Heart right ventricle (tissue), 16 donors: ENCODE measurements around the gene CD99. TPM values are rescaled to one million over a fixed set of nuclear protein-coding genes. Genes with fewer than 3 reads are reported as not detected.
A peak's percentile ranks its signal among the peaks of the same experiment; 100 is the strongest.

ENCODE experiments used
- ATAC-seq, 8 donors: fragments of 200-7000 bp; cut with Tn5 transposase; one replicate each; pipeline ENCODE4 v1.9.1; 2020; ENCODE audit warnings: mild to moderate bottlenecking in 8 of 8, moderate library complexity in 8 of 8, moderate number of reproducible peaks in 1 of 8
- DNase-seq, 2 donors: peaks; one replicate each; pipeline ENCODE4 v3.0.0-alpha.2; 2020
- H3K27ac ChIP-seq, 10 donors: fragments of 200-600 bp; sonication (generic) in 2 of 10; one replicate each; pipeline versions ENCODE4 v1.5.0 to v1.8.0; 2020 to 2022; ENCODE audit warnings: mild to moderate bottlenecking in 3 of 10
- H3K27me3 ChIP-seq, 7 donors: fragments of 200-600 bp; one replicate each; pipeline ENCODE4 v1.8.0; 2021 to 2022; ENCODE audit warnings: mild to moderate bottlenecking in 2 of 7
- H3K36me3 ChIP-seq, 9 donors: fragments of 200-600 bp; sonication (generic) in 1 of 9; one replicate each; pipeline versions ENCODE4 v1.5.0 to v1.8.0; 2020 to 2022; ENCODE audit warnings: mild to moderate bottlenecking in 2 of 9
- H3K4me1 ChIP-seq, 9 donors: fragments of 200-600 bp; sonication (generic) in 1 of 9; one replicate each; pipeline versions ENCODE4 v1.5.0 to v1.8.0; 2020 to 2022; ENCODE audit warnings: mild to moderate bottlenecking in 4 of 9
- H3K4me3 ChIP-seq, 10 donors: fragments of 200-600 bp; sonication (generic) in 2 of 10; one replicate each; pipeline versions ENCODE4 v1.5.0 to v1.8.0; 2020 to 2022; ENCODE audit warnings: mild to moderate bottlenecking in 7 of 10, moderate library complexity in 2 of 10
- H3K9me3 ChIP-seq, 11 donors: fragments of 200-600 bp in 10 of 11; sonication (generic) in 2 of 11; one replicate each; pipeline versions ENCODE4 v1.5.0 to v1.8.0; 2013 to 2022; ENCODE audit warnings: mild to moderate bottlenecking in 2 of 11, control low read depth in 1 of 11, moderate library complexity in 1 of 11
- WGBS, 2 donors: extraction: QIAGEN DNeasy Blood & Tissue Kit; methylation state at CpG; one replicate each; pipeline ENCODE4 v1.1.7; 2013; ENCODE audit warnings: inconsistent platforms in 1 of 2; 5-methylcytosine and 5-hydroxymethylcytosine counted together
- intact Hi-C, 10 donors: fragments of 100-400 bp; cut with DNase I; formaldehyde crosslinking; loops; one replicate each; pipeline versions ENCODE4 v1.11.1 to v1.14.2; 2022
- polyA plus RNA-seq, 2 donors: library from polyadenylated mRNA; stranded (reverse); fragments of 200-250 nt; gene quantifications; one replicate each; pipeline ENCODE4 v1.2.3, GENCODE V29; 2013
- total RNA-seq, 10 donors: library from RNA; stranded (reverse); fragmentation: NEBNext Ultra II Directional in 3 of 10; extraction: Animal tissue kit (Norgen Biotek cat#: 25700) in 3 of 10; gene quantifications; one replicate each; pipeline versions ENCODE4 v1.2.1 to v1.2.4, GENCODE V29; 2021 to 2023
- TF ChIP-seq, protein P1 (sequence below), 9 donors: fragments of 200-600 bp; sonication (generic) in 2 of 9; IDR thresholded peaks; one replicate each; pipeline versions ENCODE4 v1.5.0 to v1.8.0; 2021 to 2022; ENCODE audit warnings: antibody characterized with exemption in 9 of 9, mild to moderate bottlenecking in 5 of 9, moderate library complexity in 1 of 9
- donor health status: Arrhythmogenic right ventricular cardiomyopathy.
- donor health status: ischemic (EF 13 %, LVEDD 7.1; RV severe dilation, severe dysfunction).
- donor health status: healthy with polysubstance abuse.
- donor health status: DM: no; HTN: yes; CAD: no.
- donor health status: DM: no; HTN: no; CAD: no.
- donor health status: ischemic (EF 25% LVEDD 6.9; RV normal size, moderate dysfunction).
- donor health status: ischemic (EF 25% LVEDD 5.7; RV mildly dilated, moderate dysfunction).
- donor health status: healthy.
- donor health status: DM: yes; HTN: yes; CAD: no.
- donor health status: Ischemic cardiomyopathy.
- donor health status: ischemic (EF 35%, LVEDD 5.7; RV mildly dilated, moderate dysfunction).
- donor health status: nonischemic (EF 11% LVEDD 7.7; RV severe dilation, severe dysfunction).
- donor health status: DM: yes; HTN: yes; CAD: no.
- donor health status: PGD.
- donor health status: ischemic (EF 29% LVEDD 5.4; RV normal size, mild dysfunction).
- donor health status: nonischemic (EF 23%, LVEDD 6.1; RV moderate dilation, normal function).

Gene CD99
- total and polyA plus RNA-seq, 12 donors: 202 to 419 (median 261) TPM

DNA sequence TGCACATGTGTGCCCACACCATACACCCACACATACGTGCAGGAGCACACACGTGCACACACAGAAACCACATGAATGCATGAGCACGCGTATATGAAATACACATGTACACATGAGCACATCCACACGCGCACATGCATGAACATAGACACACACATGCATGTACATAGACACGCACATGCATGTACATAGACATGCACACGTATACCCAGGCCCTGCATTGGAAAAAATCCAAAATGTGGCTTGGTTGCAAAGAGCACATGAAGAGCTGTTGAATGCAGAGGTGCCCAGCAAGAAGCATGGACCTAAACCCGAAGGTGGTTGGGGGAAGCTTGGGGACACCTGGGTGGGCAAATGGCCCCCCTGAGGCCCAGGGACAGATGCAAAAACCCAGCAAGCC lies 18.5 kb downstream of the CD99 start:
- ATAC-seq (no peak), DNase-seq (no peak)
- peaks cover 0 to 35% (median 6%) of the 10 kb centered on the region in 9 donors for H3K36me3 ChIP-seq
- H3K27ac ChIP-seq: peak overlapping the region in 9 of 10 donors; percentile 28 to 82 (median 57)
- H3K9me3 ChIP-seq: no peaks in the 10 kb centered on the region
- 83 to 89% methylated on average over 9 of the region's 9 CpGs for WGBS, 2 donors
- peaks cover 24 to 87% (median 66%) of the 10 kb centered on the region in 9 donors for H3K4me1 ChIP-seq
- H3K27me3 ChIP-seq: no peaks in the 10 kb centered on the region
- TF ChIP-seq, protein P1, sequence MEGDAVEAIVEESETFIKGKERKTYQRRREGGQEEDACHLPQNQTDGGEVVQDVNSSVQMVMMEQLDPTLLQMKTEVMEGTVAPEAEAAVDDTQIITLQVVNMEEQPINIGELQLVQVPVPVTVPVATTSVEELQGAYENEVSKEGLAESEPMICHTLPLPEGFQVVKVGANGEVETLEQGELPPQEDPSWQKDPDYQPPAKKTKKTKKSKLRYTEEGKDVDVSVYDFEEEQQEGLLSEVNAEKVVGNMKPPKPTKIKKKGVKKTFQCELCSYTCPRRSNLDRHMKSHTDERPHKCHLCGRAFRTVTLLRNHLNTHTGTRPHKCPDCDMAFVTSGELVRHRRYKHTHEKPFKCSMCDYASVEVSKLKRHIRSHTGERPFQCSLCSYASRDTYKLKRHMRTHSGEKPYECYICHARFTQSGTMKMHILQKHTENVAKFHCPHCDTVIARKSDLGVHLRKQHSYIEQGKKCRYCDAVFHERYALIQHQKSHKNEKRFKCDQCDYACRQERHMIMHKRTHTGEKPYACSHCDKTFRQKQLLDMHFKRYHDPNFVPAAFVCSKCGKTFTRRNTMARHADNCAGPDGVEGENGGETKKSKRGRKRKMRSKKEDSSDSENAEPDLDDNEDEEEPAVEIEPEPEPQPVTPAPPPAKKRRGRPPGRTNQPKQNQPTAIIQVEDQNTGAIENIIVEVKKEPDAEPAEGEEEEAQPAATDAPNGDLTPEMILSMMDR (IDR thresholded peaks at IDR 0.05): no peak
- intact Hi-C loops: loop anchor here in 2 of 10 donors (5.0 to 10.0 kb wide), 2 partner anchors 57 to 105 kb away; no protein-coding TSS in a partner anchor
- H3K4me3 ChIP-seq: peak overlapping the region in 3 of 10 donors; percentile 17 to 23 (median 20)

DNA sequence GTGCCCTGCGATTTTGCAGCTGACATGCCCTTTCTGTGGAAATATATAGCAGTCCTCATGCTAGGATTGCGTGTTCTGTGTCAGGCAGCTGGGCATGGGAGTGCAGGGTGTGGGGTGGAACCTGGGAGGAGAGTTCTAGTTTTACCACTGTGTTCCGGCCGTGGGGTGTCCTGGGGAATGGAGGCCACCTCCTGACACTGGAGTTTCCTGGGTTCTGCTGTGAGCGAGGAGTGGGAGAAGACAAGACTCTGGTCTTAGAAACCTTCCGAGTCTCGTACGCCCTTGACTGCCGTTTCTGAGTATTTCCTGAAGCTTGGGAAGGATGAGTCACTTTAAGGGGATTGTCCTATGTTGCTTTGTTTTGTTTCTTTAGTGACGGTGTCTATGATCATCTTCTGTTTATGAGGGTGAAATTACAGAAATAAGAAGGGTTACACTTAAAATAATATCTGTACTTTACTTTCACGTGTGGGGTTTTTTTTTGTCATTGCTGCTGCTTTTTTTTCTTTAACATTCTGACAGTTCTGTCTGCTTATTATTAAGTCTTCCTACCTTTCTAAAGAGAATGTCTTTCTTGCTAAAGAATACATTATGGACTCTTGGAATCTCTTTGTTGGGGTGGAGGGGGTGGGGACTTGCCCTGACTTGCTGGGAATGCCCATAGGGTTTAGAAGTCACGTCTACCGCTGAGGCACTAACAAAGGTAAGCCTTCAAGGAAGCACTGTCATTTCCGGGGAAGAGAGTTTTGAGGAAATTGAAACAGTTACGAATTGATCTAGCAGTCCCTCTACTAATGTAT lies 19.1 kb downstream of the CD99 start:
- Histone ChIP-seq H3K27ac (peak overlapping the region in 9 of 10 donors; percentile 28 to 82 (median 57)), H3K4me1 (peaks cover 20 to 83% (median 62%) of the 10 kb centered on the region in 9 donors), H3K4me3 (peak overlapping the region in 4 of 10 donors; percentile 3 to 23 (median 18)), H3K27me3 (no peaks in the 10 kb centered on the region), H3K36me3 (peaks cover 0 to 39% (median 6%) of the 10 kb centered on the region in 9 donors), H3K9me3 (no peaks in the 10 kb centered on the region)
- 22 to 39% methylated on average over 15 of the region's 15 CpGs for WGBS, 2 donors
- TF ChIP-seq, protein P1 (IDR thresholded peaks at IDR 0.05): no peak
- DNase-seq: no peak
- ATAC-seq: peak in 7 of 8 donors; percentile 19 to 70 (median 61)
- intact Hi-C loops: no loop called here

DNA sequence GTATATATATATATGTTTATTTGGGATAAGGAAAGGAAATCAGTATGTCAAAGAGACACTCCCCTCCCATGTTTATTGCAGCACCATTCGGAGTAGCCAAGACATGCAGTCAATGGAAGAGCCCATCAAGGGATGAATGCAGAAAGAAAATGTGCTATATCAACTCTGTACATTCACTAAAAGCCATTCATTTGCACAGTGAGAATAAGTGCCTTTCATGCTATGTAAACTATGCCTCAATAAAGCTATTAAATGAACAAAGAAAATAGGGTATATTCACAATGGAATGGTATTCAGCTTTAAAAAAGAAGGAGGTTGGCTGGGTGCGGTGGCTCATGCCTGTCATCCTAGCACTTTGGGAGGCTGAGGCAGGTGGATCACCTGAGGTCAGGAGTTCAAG lies 20.3 kb downstream of the CD99 start:
- Histone ChIP-seq H3K27me3 (no peaks in the 10 kb centered on the region), H3K4me3 (no peak overlapping the region), H3K4me1 (peaks cover 16 to 71% (median 50%) of the 10 kb centered on the region in 9 donors), H3K36me3 (peaks cover 0 to 51% (median 9%) of the 10 kb centered on the region in 9 donors), H3K9me3 (no peaks in the 10 kb centered on the region), H3K27ac (no peak overlapping the region)
- 96 to 98% methylated on average over 2 of the region's 2 CpGs for WGBS, 2 donors
- intact Hi-C loops: no loop called here
- TF ChIP-seq, protein P1 (IDR thresholded peaks at IDR 0.05): no peak
- DNase-seq: no peak
- no peak for ATAC-seq

DNA sequence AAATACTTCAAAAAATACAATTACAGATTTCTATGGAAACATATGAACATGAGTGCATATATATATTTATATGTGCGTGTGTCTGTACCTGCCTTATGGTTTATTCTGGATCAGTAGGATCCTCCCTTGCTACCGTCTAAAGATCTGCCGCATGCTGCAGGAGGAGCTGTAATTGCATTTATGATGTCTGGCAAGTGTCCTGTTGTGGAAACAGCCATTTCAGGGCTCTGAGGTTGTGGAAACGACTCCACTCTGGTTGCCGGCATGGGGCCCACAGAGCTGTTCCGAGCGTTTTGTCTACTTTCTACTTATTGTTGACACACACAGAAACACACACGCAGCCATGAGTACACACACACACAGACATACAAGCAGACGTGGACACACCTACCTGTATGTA lies 21.3 kb downstream of the CD99 start:
- no peak overlapping the region for H3K27ac ChIP-seq
- H3K9me3 ChIP-seq: no peaks in the 10 kb centered on the region
- H3K27me3 ChIP-seq: no peaks in the 10 kb centered on the region
- peaks cover 0 to 61% (median 12%) of the 10 kb centered on the region in 9 donors for H3K36me3 ChIP-seq
- H3K4me1 ChIP-seq: peaks cover 10 to 61% (median 41%) of the 10 kb centered on the region in 9 donors
- TF ChIP-seq, protein P1 (IDR thresholded peaks at IDR 0.05): no peak
- H3K4me3 ChIP-seq: no peak overlapping the region
- WGBS, 2 donors: 90 to 93% methylated on average over 9 of the region's 9 CpGs
- ATAC-seq (no peak), DNase-seq (no peak)
- intact Hi-C loops: no loop called here
